BJ (cell line): ENCODE data around the gene NAGS. TPM values are rescaled to one million over a fixed set of nuclear protein-coding genes. Genes with fewer than 3 reads are reported as not detected.
"Not testable (repeated sequence)": the region's sequence is repeated elsewhere in the genome, so short reads cannot be mapped to it uniquely, and the experiment has no call there.

Experiments
- CTCF ChIA-PET: fragments of 350-600 bp; formaldehyde crosslinking; extraction: SDS; loops from one replicate; lab custom pipeline; 2021; ENCODE audit warnings: antibody characterized with exemption, inconsistent platforms; lab: Yijun Ruan, JAX
- POLR2A ChIA-PET: fragments of 300-600 bp; sonication (Branson Sonifier 250); formaldehyde crosslinking; extraction: SDS; loops from one replicate; lab custom pipeline; 2021; ENCODE audit warnings: antibody characterized with exemption; lab: Charles Lee
- DNase-seq: peaks from one replicate; pipeline ENCODE4 v3.0.0-alpha.2; 2011; ENCODE audit warnings: low read depth
- H3K27me3 ChIP-seq: 2 replicates; pipeline ENCODE4 v1.6.0; 2011; ENCODE audit warnings: low read length; ENCODE audit not compliant: control insufficient read depth, insufficient read depth
- H3K36me3 ChIP-seq: 2 replicates; pipeline ENCODE4 v1.5.1; 2011; ENCODE audit warnings: low read length; ENCODE audit not compliant: control insufficient read depth, insufficient read depth
- H3K4me3 ChIP-seq: 2 replicates; pipeline ENCODE4 v1.5.1; 2011; ENCODE audit warnings: low read depth, mild to moderate bottlenecking, control low read depth, low read length
- polyA minus RNA-seq: library from RNA; depleted of rRNA, polyadenylated mRNA; stranded (reverse); fragments of >200 nt; gene quantifications from 2 replicates; pipeline ENCODE4 v1.2.3, GENCODE V29; 2011; rRNA and poly(A)+ RNA removed
- polyA plus RNA-seq: library from polyadenylated mRNA; depleted of rRNA; stranded (reverse); fragments of >200 nt; gene quantifications from 2 replicates; pipeline ENCODE4 v1.2.3, GENCODE V29; 2011; rRNA removed
- TF ChIP-seq, protein P1 (sequence below): IDR thresholded peaks from 2 replicates; pipeline ENCODE4 v1.5.1; 2011; ENCODE audit warnings: low read depth, mild to moderate bottlenecking, control low read depth, inconsistent platforms, low read length, moderate library complexity; ENCODE audit not compliant: insufficient read depth

The NAGS gene, protein sequence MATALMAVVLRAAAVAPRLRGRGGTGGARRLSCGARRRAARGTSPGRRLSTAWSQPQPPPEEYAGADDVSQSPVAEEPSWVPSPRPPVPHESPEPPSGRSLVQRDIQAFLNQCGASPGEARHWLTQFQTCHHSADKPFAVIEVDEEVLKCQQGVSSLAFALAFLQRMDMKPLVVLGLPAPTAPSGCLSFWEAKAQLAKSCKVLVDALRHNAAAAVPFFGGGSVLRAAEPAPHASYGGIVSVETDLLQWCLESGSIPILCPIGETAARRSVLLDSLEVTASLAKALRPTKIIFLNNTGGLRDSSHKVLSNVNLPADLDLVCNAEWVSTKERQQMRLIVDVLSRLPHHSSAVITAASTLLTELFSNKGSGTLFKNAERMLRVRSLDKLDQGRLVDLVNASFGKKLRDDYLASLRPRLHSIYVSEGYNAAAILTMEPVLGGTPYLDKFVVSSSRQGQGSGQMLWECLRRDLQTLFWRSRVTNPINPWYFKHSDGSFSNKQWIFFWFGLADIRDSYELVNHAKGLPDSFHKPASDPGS
- polyA plus RNA-seq, result 1.1 and 1.6 TPM in 2 replicates
- 0.46 and 0.81 TPM in 2 replicates for polyA minus RNA-seq

DNA sequence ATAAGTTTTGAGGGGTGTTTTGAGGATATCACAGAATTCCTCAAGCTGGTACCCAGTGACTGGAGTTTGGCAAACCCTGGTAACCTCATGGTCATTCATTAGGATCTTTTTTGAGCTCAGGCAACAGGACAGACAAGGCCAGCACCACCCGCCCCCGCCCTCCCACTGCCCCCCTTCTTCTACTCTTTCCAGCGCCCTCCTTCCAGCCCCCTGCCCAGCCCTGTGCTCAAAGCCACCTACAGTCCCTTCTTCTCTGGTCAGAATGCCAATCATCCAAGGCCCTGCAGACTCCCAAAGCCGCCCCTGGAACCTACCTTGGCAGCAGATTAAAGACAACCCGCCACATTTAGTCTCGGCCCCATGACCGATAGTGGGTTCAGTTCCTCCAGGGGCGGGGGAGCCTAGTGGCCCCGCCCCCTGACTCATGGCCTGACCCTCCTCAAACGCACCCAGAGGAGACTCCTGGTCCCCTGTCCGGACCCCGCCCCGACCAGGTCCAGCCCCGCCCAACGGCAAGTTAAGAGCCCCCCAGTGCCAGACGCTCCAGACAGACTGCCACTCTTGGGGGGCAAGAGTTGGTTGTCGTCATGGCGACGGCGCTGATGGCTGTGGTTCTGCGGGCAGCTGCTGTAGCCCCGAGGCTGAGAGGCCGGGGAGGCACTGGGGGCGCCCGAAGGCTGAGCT is at the start of gene NAGS:
Gene NAGS (plus strand): TSS at position 546 of the 684 bp plus-strand sequence. CDS start 42 bp downstream, at position 588.
- 0 out of 2 replicates have a peak, but pooled peaks cover 1% of the 10 kb centered on the region for H3K27me3 ChIP-seq
- ChIA-PET POLR2A (no interaction called here), CTCF (interaction anchor here (1.0 to 1.9 kb wide), 4 partner anchors 9 to 126 kb away, joined by 3 to 7 read pairs (median 4); no protein-coding TSS in a partner anchor)
- no peak for DNase-seq
- TF ChIP-seq, protein P1, sequence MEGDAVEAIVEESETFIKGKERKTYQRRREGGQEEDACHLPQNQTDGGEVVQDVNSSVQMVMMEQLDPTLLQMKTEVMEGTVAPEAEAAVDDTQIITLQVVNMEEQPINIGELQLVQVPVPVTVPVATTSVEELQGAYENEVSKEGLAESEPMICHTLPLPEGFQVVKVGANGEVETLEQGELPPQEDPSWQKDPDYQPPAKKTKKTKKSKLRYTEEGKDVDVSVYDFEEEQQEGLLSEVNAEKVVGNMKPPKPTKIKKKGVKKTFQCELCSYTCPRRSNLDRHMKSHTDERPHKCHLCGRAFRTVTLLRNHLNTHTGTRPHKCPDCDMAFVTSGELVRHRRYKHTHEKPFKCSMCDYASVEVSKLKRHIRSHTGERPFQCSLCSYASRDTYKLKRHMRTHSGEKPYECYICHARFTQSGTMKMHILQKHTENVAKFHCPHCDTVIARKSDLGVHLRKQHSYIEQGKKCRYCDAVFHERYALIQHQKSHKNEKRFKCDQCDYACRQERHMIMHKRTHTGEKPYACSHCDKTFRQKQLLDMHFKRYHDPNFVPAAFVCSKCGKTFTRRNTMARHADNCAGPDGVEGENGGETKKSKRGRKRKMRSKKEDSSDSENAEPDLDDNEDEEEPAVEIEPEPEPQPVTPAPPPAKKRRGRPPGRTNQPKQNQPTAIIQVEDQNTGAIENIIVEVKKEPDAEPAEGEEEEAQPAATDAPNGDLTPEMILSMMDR, result no peak
- H3K4me3 ChIP-seq, result no peak within 1 kb of the TSS
- H3K36me3 ChIP-seq, result no peaks in the 10 kb centered on the region

DNA sequence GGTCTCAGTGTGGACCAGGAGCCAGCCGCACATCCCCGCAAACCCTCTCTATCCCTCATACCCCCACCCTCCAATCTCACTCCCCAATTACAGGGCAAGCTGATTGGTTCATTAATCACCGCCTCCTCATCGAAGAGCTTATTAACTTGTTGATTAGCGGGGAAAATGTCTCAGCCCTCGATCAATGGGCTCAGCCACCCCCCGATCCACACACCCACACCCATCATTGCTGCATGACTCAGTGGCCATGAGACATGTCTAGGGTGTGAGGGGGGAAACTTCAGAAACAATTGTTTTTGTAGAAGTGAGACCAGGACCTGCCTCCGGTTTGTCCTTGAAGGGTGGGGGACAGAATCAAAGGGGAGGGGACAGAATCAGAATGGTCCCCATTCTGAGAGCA is 48.2 kb upstream of the NAGS start:
- no peak overlapping the region for H3K4me3 ChIP-seq
- TF ChIP-seq, protein P1, result no peak
- ChIA-PET CTCF (interaction anchor here (4.2 kb wide), 1 partner anchor 13 kb away, joined by 22 read pairs; no protein-coding TSS in a partner anchor), POLR2A (no interaction called here)
- DNase-seq, result no peak
- H3K36me3 ChIP-seq, result no peaks in the 10 kb centered on the region
- peaks cover 37% of the 10 kb centered on the region for H3K27me3 ChIP-seq

DNA sequence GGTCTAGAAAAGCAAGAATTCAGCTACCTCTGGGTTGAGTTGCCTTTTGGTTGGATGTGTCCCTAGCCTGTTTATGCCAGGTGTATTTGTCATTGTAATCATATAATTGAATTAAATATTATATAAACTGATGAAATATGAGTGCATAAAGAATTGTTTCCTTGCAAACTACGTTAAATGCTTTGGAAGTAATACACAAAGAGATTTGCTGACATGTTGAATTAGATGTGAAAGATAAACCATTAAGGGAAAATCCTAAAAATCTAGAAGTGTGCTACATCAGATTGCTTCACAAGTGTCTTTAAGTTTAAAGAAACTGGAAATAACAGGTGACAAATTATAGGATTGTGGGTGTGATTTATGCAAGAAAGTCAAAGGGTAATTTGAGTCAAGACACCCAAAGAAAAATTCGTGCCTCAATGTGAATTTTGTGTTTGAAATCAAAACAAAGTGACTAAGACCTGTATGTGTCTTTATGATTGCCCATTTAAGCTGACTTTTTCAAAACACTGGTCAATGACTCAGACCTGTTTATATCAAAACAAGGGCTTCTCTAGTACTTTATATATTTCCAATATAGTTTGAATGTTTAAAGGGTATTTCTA is 45.6 kb upstream of the NAGS start:
- ChIA-PET CTCF (interaction anchor here (0.5 to 4.2 kb wide), 4 partner anchors 15 to 331 kb away, joined by 3 to 22 read pairs (median 8); no protein-coding TSS in a partner anchor), POLR2A (interaction anchor here (0.6 kb wide), 1 partner anchor 217 kb away, joined by 7 read pairs; no protein-coding TSS in a partner anchor)
- DNase-seq, result no peak
- H3K27me3 ChIP-seq, result peaks cover 16% of the 10 kb centered on the region
- H3K4me3 ChIP-seq, result no peak overlapping the region
- H3K36me3 ChIP-seq, result no peaks in the 10 kb centered on the region
- TF ChIP-seq, protein P1, result no peak

DNA sequence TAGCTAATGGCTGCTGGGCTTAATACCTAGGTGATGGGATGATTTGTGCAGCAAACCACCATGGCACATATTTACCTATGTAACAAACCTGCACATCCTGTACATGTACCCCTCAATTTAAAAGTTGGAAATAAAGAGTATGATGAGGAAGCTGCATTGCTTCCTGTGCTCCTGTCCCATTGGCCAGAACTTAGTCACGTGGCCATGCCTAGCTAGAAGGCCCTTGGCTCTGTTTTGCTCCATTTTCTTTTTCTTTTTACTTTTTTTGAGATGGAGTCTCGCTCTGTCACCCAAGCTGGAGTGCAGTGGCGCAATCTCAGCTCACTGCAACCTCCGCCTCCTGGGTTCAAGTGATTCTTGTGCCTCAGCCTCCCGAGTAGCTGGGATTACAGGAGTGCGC is 43.1 kb upstream of the NAGS start:
- H3K27me3 ChIP-seq, H3K4me3 ChIP-seq, DNase-seq, H3K36me3 ChIP-seq, POLR2A ChIA-PET: not testable (repeated sequence)
- CTCF ChIA-PET, result interaction anchor here (1.2 to 2.6 kb wide), 3 partner anchors 9 to 18 kb away, joined by 4 to 13 read pairs (median 4); no protein-coding TSS in a partner anchor

DNA sequence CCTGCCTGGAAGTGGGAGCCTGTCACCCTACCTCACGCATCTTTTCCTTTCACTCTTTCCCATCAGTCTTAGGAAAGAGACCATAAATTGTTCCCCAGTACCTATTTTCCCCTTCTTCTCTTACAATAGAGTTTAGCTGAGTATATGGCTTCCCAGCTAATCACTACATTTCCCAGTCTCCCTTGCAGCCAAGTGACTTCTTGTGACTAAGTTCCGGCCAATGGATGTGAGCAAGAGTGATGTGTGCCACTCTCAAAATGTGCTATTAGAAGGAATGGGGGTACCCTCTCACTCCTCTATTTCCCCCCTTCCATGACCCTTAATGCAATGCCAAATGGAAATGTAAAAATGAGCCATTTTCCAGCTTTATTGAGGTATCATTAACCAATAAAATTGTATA is 42.5 kb upstream of the NAGS start:
- ChIA-PET POLR2A (no interaction called here), CTCF (interaction anchor here (1.2 to 2.6 kb wide), 4 partner anchors 10 to 79 kb away, joined by 4 to 13 read pairs (median 4); no protein-coding TSS in a partner anchor)
- Histone ChIP-seq H3K36me3 (no peaks in the 10 kb centered on the region), H3K4me3 (no peak overlapping the region), H3K27me3 (peaks cover 4% of the 10 kb centered on the region; the same call in 1 of the 2 replicates)
- TF ChIP-seq, protein P1, result no peak
- no peak for DNase-seq
